Ecto neural progenitor cell (in vitro differentiated cells): ENCODE measurements around the gene CDC14B.
"Not testable (repeated sequence)": the region's sequence is repeated elsewhere in the genome, so short reads cannot be mapped to it uniquely, and the experiment has no call there.

Experiments
- DNase-seq: peaks from one replicate; pipeline ENCODE4 v3.0.0-alpha.2; 2018; ENCODE audit warnings: low spot score

Gene CDC14B

GRCh38 chr9:96621618-96622017 lies 2.0 kb upstream of the CDC14B start:
- DNase-seq: no peak

GRCh38 chr9:96620832-96621269 lies 1.2 kb upstream of the CDC14B start:
- DNase-seq: peak; percentile 58

- no peak for DNase-seq
Measured at GRCh38 chr9:96620181-96620514, 505 bp upstream of the CDC14B start.

- DNase-seq: peak; percentile 53
Measured at GRCh38 chr9:96619124-96619465, 548 bp downstream of the CDC14B start.

GRCh38 chr9:96618209-96619123 lies 1.2 kb downstream of the CDC14B start:
- DNase-seq: peak; percentile 59

- DNase-seq: peak; percentile 49
Measured at GRCh38 chr9:96617439-96618185, 2.0 kb downstream of the CDC14B start.

GRCh38 chr9:96616817-96617438 lies 2.7 kb downstream of the CDC14B start:
- no peak for DNase-seq

- no peak for DNase-seq
Measured at GRCh38 chr9:96615411-96615810, 4.2 kb downstream of the CDC14B start.

GRCh38 chr9:96614664-96615063 lies 5.0 kb downstream of the CDC14B start:
- DNase-seq: not testable (repeated sequence)

- DNase-seq: no peak
Measured at GRCh38 chr9:96612966-96613589, 6.6 kb downstream of the CDC14B start.

GRCh38 chr9:96612105-96612965 lies 7.3 kb downstream of the CDC14B start:
- peak; percentile 54 for DNase-seq

GRCh38 chr9:96611302-96611701 lies 8.3 kb downstream of the CDC14B start:
- DNase-seq: no peak

- no peak for DNase-seq
Measured at GRCh38 chr9:96609732-96610131, 9.9 kb downstream of the CDC14B start.

GRCh38 chr9:96607971-96608370 lies 11.7 kb downstream of the CDC14B start:
- no peak for DNase-seq

GRCh38 chr9:96605328-96605727 lies 14.3 kb downstream of the CDC14B start:
- no peak for DNase-seq

GRCh38 chr9:96604004-96604319 lies 15.7 kb downstream of the CDC14B start:
- no peak for DNase-seq

GRCh38 chr9:96603305-96604003 lies 16.2 kb downstream of the CDC14B start:
- no peak for DNase-seq

- no peak for DNase-seq
Measured at GRCh38 chr9:96599298-96599697, 20.3 kb downstream of the CDC14B start.

GRCh38 chr9:96596601-96597111 lies 23.0 kb downstream of the CDC14B start:
- no peak for DNase-seq
